Kidney tubule cell (primary cell): ENCODE data around the gene GPR107.
A peak's percentile ranks its signal among the peaks of the same experiment; 100 is the strongest.

Source experiments
- DNase-seq: peaks from one replicate; pipeline ENCODE4 v3.0.0-alpha.2; 2018; ENCODE audit warnings: low spot score

The GPR107 gene

GRCh38 chr9:130137081-130137640, 83.5 kb downstream of the GPR107 start:
- DNase-seq: no peak

DNA sequence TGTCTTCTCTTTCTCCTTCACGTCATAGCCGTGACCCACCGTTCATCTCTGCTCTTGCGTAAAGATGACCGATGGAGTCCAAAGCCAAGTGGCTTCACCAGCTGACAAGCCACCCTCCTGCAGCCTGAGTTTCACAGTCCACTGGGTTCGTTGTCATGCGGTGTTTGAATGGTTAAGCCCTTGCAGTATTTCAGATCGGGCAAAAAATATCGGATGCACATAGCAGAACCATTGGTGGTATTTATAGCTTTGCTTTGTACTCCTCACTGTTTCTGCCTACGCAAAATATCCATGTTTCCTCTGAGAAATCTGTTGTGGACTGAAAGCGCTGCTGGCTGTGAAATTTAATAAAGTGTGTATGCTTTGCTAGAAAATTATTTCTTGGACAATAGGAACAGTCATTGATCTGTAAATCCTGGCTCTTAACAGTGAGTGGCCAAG, 84.0 kb downstream of the GPR107 start:
- DNase-seq: peak; percentile 40

DNA sequence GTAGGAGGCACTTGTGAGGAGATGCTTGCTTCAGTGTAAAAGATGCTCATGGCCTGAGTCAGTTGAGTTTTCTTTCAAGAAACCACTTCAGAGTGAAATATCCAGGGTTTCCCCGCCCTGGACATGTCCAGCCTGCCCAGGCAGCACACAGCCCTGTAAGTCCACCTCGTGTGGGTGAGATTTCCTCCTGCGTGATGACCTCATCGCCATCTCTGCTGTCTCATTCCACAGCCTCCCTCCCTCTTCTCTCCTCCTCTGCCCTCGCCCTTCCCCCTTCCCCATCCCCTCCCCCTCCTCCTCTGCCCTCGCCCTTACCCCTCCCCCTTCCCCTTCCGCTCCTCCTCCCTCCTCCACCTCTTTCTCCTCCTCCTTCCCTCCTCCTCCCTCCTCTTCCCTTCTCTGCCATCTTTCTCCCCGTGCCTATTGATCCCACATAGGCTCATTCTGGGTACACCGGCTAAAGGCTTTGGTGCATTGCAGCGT, 84.5 kb downstream of the GPR107 start:
- peak; percentile 86 for DNase-seq

GRCh38 chr9:130138791-130139190, 85.1 kb downstream of the GPR107 start:
- peak; percentile 46 for DNase-seq

DNA sequence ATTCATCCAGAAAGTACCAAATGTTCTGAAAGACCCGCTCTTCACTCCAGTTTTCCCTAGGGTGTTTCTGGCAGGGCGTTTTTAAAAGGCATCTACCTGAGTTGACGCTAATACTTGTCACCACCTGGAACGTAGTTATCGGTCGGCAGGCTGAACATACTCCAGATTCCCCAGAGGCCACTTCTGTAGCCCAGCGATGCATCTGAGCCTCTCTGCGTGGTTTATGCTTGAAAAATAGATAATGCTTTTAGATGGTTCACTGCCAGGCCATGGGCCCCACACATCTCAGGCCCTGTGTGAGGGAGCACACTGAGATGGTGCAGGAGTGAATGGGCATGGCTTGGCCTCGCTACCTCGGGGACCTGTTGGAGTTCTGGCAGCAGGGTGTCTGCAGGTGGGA, 85.5 kb downstream of the GPR107 start:
- DNase-seq: no peak

GRCh38 chr9:130140706-130141105, 87.0 kb downstream of the GPR107 start:
- no peak for DNase-seq

GRCh38 chr9:130142056-130142455, 88.3 kb downstream of the GPR107 start:
- no peak for DNase-seq

DNA sequence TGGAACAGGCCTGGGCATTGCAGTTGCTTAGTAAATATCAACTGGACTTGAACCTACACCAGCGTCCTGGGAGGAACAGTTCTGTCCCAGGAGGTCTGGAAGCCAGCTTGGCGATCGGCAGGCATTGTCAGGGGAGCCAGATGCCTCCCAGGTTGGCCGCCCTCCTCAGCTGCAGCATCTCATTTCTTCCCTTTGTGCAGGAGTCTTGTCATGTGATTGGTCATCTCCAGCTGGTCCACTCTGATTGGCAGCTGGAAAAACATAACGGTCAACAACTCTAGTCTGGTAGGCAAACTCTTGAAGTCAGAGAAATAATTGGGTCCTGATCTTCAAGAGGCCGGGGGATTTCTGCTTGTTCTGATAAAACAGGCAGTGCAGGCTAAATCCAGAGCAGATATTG, 88.9 kb downstream of the GPR107 start:
- DNase-seq: no peak

DNA sequence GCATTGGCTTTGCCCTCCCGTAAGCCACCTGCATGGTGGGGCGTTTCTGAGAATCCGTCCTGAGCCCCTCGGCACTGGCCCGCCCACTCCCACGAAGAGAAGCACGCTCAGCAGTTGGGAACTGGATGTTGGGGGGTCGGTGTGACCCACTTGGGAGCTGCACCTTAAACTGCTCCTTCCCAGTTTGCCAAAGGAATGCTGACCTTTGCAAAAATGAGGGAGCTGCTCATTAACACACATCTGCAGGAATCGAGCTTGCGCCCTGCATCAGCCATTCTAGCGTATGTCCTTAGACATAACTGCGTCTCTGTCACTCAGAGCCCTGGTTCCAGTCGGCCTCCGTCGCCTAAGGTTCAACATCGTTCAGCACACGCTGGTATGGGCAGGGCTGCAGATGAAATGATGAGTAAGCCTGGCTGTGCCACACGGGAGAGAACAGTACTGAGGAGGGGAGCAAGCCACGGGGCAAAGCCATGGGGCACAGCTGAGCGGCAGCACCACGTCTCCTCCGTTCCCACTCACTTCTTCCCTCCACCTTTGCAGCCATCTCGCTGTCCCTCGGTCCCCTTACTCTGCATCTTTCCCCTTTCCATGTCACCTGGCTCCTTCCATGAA, 89.7 kb downstream of the GPR107 start:
- DNase-seq: peak; percentile 42

DNA sequence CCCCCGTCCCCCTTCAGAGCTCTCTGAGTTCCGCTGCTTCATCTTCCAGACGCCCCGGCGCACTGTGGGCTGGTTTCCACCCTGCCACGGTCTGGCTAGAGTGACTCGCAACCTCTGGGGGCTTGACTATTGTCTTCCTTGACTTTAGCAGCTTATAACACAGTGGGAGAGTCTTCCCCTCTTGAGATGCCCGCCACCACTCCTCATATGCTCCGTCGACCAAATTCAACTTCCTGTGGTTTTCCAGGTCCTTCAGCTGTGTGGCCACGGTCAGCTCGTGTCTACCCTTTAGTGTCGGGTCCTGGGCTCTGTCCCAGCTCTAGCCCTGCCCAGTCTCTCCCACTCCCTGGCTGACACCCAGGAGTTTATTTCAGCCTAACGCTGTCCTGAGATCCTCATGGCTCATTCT, 90.3 kb downstream of the GPR107 start:
- DNase-seq: peak; percentile 66

- DNase-seq: no peak
These were observed 91.0 kb downstream of the GPR107 start for GRCh38 chr9:130144703-130145102.

GRCh38 chr9:130145658-130146057, 92.0 kb downstream of the GPR107 start:
- DNase-seq: no peak

DNA sequence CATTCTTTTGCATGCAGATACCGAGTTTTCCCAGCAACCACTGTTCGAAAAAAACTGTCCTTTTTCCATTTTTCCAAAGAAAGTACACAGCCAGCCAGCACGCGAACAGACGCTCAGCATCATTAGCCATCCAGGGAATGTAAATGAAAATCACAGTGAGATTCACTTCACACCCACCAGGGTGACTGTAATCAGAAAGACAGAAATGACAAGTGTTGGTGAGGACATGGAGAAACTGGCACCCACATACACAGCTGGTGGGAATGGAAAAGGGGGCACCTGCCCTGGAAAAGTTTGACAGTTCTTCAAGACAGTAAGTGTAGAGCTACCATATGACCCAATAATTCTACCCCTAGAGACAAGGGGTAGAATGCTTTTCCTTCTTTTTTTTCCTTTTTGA, 93.5 kb downstream of the GPR107 start:
- no peak for DNase-seq

- DNase-seq: no peak
These were observed 94.2 kb downstream of the GPR107 start for GRCh38 chr9:130147910-130148309.

DNA sequence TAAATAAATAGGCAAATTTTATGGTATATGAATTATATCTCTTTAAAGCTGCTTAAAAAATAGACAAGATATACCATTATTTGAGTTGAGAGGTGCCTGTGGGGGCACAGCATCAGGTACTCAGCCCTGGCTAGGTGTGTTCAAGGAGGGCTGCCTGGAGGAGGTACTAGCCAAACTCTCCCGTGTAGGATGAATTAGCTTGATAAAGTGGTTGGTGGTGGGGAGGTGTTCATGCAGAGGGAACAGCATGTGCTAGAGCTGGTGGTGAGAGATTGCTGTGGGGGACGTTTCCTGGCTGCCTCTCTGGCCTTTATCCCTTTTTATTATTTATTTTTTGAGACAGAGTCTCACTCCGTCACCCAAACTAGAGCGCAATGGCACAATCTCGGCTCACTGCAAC, 95.3 kb downstream of the GPR107 start:
- no peak for DNase-seq

DNA sequence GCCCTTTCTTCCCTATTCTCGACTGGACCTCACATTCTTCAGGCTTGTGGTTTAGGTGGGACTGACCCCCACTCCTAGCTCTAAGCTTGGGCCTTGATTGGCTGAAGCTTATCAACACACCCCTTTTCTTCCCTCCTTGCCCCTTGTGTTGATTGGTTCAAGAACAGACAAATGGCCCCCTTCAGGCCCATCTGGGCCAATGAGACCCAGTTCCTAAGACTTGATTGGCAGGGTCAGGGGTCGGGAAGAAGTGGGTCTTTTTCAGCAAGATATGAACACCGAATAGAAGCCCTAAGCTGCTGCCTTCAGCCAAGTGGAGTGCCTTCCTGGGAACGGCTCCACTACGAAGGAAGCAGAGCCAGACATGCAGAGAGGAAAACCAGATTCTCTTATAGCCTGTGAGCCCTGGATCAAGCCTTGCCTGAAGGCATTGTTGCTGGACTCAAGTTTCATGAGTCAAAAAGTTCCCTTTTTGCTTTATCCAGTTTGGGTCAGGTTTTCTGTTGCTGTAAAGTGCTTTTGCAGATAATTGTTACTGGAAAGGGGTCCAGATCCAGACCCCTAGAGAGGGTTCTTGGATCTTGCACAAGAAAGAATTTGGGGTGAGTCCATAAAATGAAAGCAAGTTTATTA, 96.1 kb downstream of the GPR107 start:
- no peak for DNase-seq

DNA sequence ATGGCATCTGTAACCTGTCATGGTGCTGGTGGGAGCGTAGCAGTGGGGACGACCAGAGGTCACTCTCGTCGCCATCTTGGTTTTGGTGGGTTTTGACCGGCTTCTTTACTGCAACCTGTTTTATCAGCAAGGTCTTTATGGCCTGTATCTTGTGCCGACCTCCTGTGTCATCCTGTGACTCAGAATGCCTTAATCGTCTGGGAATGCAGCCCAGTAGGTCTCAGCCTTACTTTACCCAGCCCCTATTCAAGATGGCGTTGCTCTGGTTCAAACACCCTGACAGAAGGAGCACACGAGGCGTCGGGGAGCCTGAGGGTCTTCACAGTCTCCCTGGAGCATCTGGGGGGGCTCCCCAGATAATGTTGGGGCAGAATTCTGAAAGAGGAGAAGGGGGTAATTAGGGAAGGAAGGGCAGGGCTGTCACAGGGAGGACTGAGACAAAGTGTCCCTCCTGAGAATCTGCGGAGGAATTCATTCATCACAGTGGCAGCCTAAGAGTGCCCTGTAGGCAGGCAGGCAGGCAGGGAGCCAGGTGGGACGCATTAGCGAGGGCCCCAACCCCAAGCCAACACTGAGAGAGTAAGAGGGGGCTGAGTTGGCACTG, 97.2 kb downstream of the GPR107 start:
- DNase-seq: peak; percentile 77

GRCh38 chr9:130154816-130155215, 101.1 kb downstream of the GPR107 start:
- no peak for DNase-seq

DNA sequence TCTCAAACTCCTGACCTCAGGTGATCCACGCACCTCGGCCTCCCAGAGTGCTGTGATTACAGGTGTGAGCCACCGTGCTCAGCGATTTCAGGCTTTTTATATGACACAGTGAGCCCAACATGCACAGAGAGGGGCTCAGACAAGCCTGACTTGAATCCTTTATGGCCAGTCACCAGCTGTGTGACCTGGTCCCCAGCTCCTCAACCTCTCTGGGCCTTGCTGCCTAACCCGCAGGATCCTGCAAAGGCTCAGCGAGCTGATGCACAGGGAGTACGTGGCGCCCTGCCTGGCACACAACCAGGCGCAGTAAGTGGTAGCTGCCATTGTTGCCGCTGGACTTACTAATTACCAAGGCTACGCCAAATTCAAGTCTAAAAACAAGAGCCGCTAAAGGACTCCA, 101.9 kb downstream of the GPR107 start:
- DNase-seq: no peak

DNA sequence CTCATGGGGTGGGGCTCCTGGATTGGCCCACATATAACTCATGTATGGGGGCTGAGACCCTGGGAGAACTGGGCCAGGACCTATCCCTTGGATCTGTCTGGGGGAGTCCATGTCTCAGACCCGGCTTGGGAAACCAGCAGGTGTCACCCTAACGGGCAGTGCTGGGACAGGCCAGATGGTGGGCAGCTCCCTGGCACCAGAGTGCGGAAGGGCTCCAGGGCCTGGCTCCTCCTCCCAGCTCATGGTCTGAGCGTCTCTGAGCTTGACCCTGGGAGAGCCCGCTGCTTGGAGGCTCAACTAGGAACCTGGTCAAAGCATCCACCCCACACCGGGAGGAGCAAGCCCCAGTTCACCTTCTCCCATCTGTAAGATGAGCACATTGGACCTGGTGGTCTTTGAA, 103.0 kb downstream of the GPR107 start:
- peak; percentile 33 for DNase-seq

DNA sequence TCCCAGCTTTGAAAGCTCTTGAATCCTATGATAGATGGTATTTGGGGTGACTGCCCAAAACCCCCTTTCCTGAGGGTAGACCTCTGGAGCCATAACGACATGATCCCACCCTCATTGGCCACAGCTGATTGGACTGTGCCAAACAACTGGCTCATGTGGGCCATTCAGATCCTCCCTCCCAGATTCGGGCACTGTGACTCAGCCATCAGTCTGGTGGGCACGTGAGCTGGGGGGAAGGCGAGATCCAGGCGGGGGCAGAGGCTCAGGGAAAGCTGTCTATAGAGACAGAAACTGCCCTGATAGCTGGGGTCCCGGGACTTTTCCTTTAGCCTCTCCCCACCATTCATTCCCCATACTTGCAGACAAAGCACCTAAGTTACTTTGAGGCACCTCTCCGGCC, 103.4 kb downstream of the GPR107 start:
- no peak for DNase-seq

GRCh38 chr9:130158001-130158400, 104.3 kb downstream of the GPR107 start:
- no peak for DNase-seq

- DNase-seq: no peak
These were observed 105.4 kb downstream of the GPR107 start for GRCh38 chr9:130159057-130159456.
